MCF 10A (cell line): ENCODE data around the gene WWOX. TPM values are rescaled to one million over a fixed set of nuclear protein-coding genes. Genes with fewer than 3 reads are reported as not detected.

Experiments
- BruUV-seq: library from RNA; stranded (reverse); fragments of 400-500 nt; replicated peaks from 2 replicates; lab custom pipeline; 2021; lab: Mats Ljungman, UMichigan
- CTCF ChIA-PET: fragments of 300-600 bp; sonication (Branson Sonifier 250); formaldehyde crosslinking; extraction: SDS; loops from one replicate; lab custom pipeline; 2021; ENCODE audit warnings: antibody characterized with exemption, inconsistent platforms; lab: Yijun Ruan, JAX
- POLR2A ChIA-PET: fragments of 300-600, 350-650 bp; sonication (Branson Sonifier 250); formaldehyde crosslinking; extraction: SDS; loops from one replicate; lab custom pipeline; 2020; ENCODE audit warnings: antibody characterized with exemption, inconsistent platforms; lab: Yijun Ruan, JAX
- DNase-seq: peaks from one replicate; pipeline ENCODE4 v3.0.0-alpha.2; 2018; ENCODE audit not compliant: unreplicated experiment
- H3K27ac Mint-ChIP-seq: one replicate; pipeline ENCODE4 v1.8.0; 2022; ENCODE audit warnings: mild to moderate bottlenecking, low read depth, mixed read lengths; ENCODE audit not compliant: unreplicated experiment
- H3K27me3 Mint-ChIP-seq: one replicate; pipeline ENCODE4 v1.8.0; 2022; ENCODE audit warnings: mixed read lengths; ENCODE audit not compliant: insufficient read depth, unreplicated experiment
- H3K36me3 Mint-ChIP-seq: one replicate; pipeline ENCODE4 v1.8.0; 2022; ENCODE audit warnings: mild to moderate bottlenecking, moderate library complexity, mixed read lengths; ENCODE audit not compliant: insufficient read depth, unreplicated experiment
- H3K4me1 Mint-ChIP-seq: one replicate; pipeline ENCODE4 v1.8.0; 2022; ENCODE audit warnings: mixed read lengths; ENCODE audit not compliant: insufficient read depth, unreplicated experiment
- H3K4me3 Mint-ChIP-seq: one replicate; pipeline ENCODE4 v1.8.0; 2022; ENCODE audit warnings: mild to moderate bottlenecking, moderate library complexity, mixed read lengths; ENCODE audit not compliant: unreplicated experiment
- H3K9me3 Mint-ChIP-seq: one replicate; pipeline ENCODE4 v1.8.0; 2022; ENCODE audit warnings: mixed read lengths; ENCODE audit not compliant: unreplicated experiment
- intact Hi-C: fragments of 100-400 bp; cut with micrococcal nuclease; formaldehyde crosslinking; loops from 2 replicates; pipeline ENCODE4 v1.14.1; 2022
- total RNA-seq: library from RNA; stranded (reverse); gene quantifications from 2 replicates; pipeline ENCODE4 v1.2.3, GENCODE V29; 2022
- TF ChIP-seq, protein P1 (sequence below): fragments of 200-600 bp; IDR thresholded peaks from one replicate; pipeline ENCODE4 v1.8.0; 2022; ENCODE audit warnings: antibody characterized with exemption, mild to moderate bottlenecking; ENCODE audit not compliant: unreplicated experiment

Gene WWOX
- total RNA-seq, 1 experiment from 2014 or later, result 18.1 TPM

DNA sequence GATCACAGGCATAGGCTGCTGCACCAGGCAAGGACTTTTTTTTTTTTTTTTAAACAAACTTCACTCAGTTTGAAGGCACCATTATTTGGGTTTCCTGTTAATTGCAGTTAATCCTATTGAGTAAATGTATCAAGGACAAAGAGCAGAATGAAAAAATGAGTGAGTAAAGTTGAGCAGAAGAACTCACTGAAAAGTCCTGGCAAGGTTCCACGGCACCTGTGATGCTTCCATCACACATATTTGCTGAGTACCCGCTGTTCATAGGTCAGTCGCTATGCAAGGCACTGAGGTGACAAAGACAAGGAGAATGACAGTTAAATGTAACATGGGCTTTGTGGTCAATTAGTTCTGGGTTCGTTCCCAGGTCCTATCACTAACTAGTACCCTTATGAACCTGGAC is 831.1 kb downstream of the WWOX start:
- Mint-ChIP-seq H3K27ac (no peak overlapping the region), H3K27me3 (no peaks in the 10 kb centered on the region), H3K4me3 (no peak overlapping the region), H3K9me3 (no peaks in the 10 kb centered on the region), H3K4me1 (no peaks in the 10 kb centered on the region), H3K36me3 (no peaks in the 10 kb centered on the region)
- no TSS peak for BruUV-seq
- intact Hi-C loops, result no loop called here
- DNase-seq, result no peak
- POLR2A ChIA-PET, result no interaction called here
- TF ChIP-seq, protein P1, sequence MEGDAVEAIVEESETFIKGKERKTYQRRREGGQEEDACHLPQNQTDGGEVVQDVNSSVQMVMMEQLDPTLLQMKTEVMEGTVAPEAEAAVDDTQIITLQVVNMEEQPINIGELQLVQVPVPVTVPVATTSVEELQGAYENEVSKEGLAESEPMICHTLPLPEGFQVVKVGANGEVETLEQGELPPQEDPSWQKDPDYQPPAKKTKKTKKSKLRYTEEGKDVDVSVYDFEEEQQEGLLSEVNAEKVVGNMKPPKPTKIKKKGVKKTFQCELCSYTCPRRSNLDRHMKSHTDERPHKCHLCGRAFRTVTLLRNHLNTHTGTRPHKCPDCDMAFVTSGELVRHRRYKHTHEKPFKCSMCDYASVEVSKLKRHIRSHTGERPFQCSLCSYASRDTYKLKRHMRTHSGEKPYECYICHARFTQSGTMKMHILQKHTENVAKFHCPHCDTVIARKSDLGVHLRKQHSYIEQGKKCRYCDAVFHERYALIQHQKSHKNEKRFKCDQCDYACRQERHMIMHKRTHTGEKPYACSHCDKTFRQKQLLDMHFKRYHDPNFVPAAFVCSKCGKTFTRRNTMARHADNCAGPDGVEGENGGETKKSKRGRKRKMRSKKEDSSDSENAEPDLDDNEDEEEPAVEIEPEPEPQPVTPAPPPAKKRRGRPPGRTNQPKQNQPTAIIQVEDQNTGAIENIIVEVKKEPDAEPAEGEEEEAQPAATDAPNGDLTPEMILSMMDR, result no peak
- CTCF ChIA-PET, result no interaction called here

DNA sequence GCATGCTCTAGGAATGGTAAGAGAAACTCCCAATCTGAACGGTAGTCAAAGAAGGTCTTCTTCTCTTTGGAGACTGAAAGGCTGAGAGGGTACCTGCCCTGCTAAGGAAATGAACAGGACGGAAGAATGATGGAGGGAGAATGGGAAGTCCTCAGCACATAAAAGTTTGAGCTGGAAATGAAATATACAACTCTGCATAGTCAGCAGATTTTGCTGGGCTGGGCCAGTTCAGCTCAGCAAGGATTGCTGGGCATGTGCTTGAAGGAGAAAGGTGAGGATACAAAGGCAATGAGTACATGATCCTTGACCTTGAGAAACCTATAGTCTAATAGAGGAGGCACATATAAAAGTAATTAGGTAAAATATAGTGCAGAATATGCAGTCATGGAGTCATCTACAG is 831.8 kb downstream of the WWOX start:
- H3K4me3 Mint-ChIP-seq, result no peak overlapping the region

DNA sequence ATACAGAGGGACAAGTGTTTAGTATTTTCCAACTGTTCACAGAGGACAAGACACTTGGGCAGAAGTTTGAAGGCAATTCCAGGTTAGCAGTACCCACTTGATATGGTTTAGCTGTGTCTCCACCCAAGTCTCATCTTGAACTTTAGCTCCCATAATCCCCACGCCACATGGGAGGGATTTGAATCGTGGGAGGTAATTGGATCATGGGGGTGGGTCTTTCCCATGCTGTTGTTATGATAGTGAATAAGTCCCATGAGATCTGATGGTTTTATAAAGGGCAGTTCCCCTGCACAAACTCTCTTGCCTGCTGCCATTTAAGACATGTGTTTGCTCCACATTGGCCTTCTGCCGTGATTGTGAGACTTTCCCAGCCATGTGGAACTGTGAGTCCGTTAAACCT is 832.2 kb downstream of the WWOX start:
- no peaks in the 10 kb centered on the region for H3K4me1 Mint-ChIP-seq
- ChIA-PET POLR2A (no interaction called here), CTCF (interaction anchor here (0.6 to 1.2 kb wide), 6 partner anchors 11 to 822 kb away, joined by 3 to 4 read pairs (median 3); no protein-coding TSS in a partner anchor)
- no peak for DNase-seq
- H3K9me3 Mint-ChIP-seq, result no peaks in the 10 kb centered on the region
- TF ChIP-seq, protein P1, result no peak
- BruUV-seq, result no TSS peak
- intact Hi-C loops, result no loop called here
- H3K4me3 Mint-ChIP-seq, result no peak overlapping the region
- no peak overlapping the region for H3K27ac Mint-ChIP-seq
- no peaks in the 10 kb centered on the region for H3K36me3 Mint-ChIP-seq
- no peaks in the 10 kb centered on the region for H3K27me3 Mint-ChIP-seq

More for the DNA sequence above, 831.8 kb downstream of the WWOX start:
- intact Hi-C loops, result no loop called here
- H3K27me3 Mint-ChIP-seq, result no peaks in the 10 kb centered on the region
- no peaks in the 10 kb centered on the region for H3K9me3 Mint-ChIP-seq
- ChIA-PET POLR2A (interaction anchor here (0.7 kb wide), 1 partner anchor 104 kb away, joined by 3 read pairs; no protein-coding TSS in a partner anchor), CTCF (interaction anchor here (0.6 to 1.2 kb wide), 6 partner anchors 12 to 822 kb away, joined by 3 to 4 read pairs (median 3); no protein-coding TSS in a partner anchor)
- no peak overlapping the region for H3K27ac Mint-ChIP-seq
- BruUV-seq, result no TSS peak
- no peaks in the 10 kb centered on the region for H3K36me3 Mint-ChIP-seq
- DNase-seq, result no peak
- TF ChIP-seq, protein P1, result no peak
- no peaks in the 10 kb centered on the region for H3K4me1 Mint-ChIP-seq

DNA sequence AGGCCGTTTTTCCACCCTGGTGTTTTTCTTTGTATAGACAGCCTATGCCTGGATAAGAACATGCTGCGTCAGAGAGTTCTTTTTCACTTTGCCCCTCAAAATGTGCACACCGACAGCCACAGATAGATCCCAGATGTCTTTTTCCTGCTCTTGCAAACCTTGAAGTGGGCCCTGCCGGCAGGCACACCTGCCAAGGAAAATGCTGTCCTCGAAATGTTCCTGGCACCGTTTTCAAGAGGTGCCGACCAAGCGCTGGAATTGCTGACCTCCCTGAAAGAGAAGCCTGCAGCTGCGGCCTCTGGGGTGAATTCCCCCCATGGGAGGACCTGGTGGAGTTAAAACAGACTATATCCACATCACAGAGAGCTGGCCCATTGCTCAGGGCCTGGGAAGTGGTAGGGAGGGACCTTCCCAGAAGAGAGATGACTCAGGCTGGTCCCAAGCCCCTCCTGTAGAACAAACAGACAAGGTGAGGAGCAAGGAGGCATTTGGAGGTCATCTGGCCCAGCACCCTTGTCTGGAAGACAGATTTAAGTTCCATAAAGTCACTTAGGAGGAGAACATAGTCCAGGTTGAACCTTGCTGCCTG is 833.0 kb downstream of the WWOX start:
- intact Hi-C loops, result no loop called here
- CTCF ChIA-PET, result interaction anchor here (1.2 kb wide), 1 partner anchor 25 kb away, joined by 3 read pairs; no protein-coding TSS in a partner anchor
- Mint-ChIP-seq H3K27ac (no peak overlapping the region), H3K27me3 (no peaks in the 10 kb centered on the region), H3K4me1 (no peaks in the 10 kb centered on the region), H3K36me3 (no peaks in the 10 kb centered on the region), H3K9me3 (no peaks in the 10 kb centered on the region), H3K4me3 (no peak overlapping the region)
- POLR2A ChIA-PET, result no interaction called here
- DNase-seq, result no peak
- TF ChIP-seq, protein P1, result no peak
- no TSS peak for BruUV-seq
